HG02610 (cell line): ENCODE results near the gene OVOL3.

ENCODE experiments used
- ATAC-seq: cut with Tn5 transposase; IDR thresholded peaks from one replicate; pipeline ENCODE4 v1.9.1; 2021; ENCODE audit warnings: mild to moderate bottlenecking, moderate library complexity; ENCODE audit not compliant: unreplicated experiment

Gene OVOL3

DNA sequence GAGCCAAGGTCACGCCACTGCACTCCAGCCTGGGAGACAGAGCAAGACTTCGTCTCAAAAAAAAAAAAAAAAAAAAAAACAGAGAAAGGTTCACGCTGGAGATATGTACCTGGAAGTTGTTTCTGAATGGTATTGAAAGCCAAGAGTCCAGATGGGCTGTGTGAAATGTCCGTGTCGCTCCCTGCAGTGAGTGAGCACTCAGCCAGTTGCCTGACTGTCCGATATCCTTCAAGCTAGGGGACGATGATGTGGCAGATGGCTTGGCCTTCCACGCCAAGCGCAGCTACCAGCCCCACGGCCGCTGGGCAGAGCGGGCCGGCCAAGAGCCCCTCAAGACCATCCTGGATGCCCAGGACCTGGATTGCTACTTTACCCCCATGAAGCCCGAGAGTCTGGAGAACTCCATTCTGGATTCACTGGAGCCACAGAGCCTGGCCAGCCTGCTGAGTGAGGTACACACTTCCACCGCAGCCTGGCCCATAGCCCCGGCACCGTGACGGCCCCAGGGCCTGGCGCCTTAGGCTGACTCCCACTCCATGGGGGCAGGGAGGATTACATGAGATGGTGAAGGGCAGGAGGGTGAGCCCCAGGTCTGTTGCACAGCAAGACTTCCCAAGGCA is 11.7 kb upstream of the OVOL3 start:
- no peak for ATAC-seq

DNA sequence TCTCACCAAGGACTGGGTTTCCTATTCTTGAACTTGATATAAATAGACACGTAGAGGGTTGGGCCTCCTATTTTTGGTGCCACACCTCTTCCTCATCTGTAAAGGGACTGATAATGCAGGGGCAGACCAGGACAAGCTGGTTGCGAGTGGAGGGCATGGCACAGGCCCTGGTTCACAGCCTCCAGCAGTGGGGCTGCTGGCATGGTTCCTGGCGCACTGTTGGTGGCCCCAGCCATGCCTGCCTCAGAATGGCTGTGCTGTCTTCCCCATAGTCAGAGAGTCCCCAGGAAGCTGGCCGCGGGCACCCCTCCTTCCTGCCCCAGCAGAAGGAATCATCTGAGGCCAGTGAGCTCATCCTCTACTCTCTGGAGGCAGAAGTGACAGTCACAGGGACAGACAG is 10.5 kb upstream of the OVOL3 start:
- ATAC-seq: no peak

DNA sequence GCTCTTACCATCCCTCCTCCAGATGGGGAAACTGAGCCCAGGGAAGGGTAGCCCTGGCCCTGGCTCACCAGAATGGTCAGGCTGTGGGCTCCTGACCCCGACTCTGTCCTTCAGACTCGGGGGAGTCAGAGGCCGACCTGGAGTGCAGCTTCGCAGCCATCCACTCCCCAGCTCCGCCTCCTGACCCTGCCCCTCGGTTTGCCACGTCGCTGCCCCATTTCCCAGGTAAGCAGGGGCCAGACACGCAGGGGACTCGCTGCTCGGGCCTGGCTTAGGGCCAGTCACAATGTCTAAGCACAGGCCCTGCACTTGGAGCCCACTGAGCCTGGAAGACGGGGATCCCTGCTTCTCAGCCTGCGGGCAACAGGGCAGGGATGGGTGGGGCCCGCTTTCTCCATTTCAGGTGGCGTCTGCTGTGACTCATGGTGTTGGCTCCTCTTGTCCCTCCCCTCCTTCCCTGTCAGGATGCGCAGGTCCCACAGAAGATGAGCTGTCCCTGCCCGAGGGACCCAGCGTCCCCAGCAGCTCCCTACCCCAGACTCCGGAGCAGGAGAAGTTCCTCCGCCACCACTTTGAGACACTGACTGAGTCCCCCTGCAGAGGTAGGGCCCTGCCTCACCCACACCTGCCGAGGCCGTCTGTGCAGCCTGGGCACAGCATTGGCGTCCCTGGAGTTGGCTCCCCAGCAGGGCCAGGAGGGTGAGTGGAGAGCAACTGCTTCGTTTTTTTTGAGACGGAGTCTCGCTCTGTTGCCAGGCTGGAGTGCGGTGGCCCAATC is 9.2 kb upstream of the OVOL3 start:
- no peak for ATAC-seq

- ATAC-seq: no peak
These were observed 7.8 kb upstream of the OVOL3 start for GRCh38 chr19:36103040-36103626.

- ATAC-seq: no peak
These were observed 6.9 kb upstream of the OVOL3 start for GRCh38 chr19:36103842-36104552.

DNA sequence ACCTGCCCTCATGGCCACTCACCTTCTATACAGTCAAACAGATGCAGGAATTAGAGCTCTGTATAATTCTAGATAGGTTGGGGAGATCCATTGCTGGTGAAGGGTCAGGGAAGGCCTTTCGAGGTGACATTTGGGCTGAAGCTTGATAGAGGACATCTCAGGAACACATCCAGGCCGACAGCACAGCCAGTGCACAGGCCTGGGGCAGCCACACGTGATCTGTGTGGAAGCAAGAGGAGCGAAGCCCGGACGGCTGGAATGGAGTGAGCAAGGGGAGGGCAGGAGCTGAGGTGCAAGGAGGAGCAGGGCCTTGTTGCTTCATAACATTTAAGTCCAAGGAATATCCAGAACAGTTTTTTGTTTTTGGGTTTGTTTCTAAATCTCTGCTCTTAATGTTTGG is 4.5 kb upstream of the OVOL3 start:
- no peak for ATAC-seq

DNA sequence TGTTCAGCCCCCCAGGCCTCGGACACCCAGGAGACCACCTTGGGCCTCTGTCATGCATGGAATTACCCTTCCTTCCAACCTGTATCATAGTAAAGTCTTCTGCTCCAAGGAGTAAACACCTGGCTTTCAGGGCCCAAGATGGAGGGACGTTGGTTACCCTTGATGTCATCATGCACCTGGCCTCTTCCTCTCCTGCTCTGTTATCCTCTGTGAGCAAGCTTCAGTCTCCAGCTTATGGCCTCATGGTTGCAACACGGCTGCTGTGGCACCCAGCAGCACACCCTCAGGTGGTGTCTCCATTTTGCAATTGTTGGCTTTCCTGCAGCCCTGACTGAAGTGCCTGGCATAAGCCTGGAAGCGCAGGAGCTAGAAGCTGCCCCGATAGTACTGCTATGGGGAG is 4.0 kb upstream of the OVOL3 start:
- no peak for ATAC-seq

- ATAC-seq: no peak
These were observed 2.3 kb upstream of the OVOL3 start for GRCh38 chr19:36108684-36109083.

GRCh38 chr19:36111200-36111539 is 227 bp downstream of the OVOL3 start:
- no peak for ATAC-seq

DNA sequence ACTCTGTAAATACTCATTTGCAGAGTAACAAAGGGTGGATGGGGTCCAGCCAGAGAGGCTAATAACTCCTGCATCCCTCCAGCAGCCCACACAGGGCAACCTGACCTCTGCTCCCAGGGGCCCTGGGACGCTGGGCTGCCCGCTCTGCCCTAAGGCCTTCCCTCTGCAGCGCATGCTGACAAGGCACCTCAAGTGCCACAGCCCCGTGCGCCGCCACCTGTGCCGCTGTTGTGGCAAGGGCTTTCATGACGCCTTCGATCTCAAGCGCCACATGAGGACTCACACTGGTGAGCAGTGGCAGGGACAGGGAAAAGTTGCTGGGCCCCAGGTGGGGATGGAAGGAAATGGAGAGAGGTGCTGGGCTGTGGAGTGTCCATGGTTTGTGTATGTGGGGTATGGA is 1.7 kb downstream of the OVOL3 start:
- no peak for ATAC-seq

DNA sequence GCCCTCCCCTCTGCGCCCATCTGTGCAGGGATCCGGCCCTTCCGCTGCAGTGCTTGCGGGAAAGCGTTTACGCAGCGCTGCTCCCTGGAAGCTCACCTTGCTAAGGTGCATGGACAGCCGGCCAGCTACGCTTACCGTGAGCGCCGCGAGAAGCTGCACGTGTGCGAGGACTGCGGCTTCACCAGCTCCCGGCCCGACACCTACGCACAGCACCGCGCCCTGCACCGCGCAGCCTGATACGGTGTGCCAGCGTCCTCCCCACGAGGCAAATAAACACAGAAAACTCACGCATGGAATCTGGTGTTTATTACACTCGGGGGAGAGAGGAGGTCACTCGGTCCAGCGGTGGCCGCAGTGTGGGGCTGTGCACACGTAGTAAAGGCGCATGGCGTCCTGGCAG is 2.5 kb downstream of the OVOL3 start:
- no peak for ATAC-seq

DNA sequence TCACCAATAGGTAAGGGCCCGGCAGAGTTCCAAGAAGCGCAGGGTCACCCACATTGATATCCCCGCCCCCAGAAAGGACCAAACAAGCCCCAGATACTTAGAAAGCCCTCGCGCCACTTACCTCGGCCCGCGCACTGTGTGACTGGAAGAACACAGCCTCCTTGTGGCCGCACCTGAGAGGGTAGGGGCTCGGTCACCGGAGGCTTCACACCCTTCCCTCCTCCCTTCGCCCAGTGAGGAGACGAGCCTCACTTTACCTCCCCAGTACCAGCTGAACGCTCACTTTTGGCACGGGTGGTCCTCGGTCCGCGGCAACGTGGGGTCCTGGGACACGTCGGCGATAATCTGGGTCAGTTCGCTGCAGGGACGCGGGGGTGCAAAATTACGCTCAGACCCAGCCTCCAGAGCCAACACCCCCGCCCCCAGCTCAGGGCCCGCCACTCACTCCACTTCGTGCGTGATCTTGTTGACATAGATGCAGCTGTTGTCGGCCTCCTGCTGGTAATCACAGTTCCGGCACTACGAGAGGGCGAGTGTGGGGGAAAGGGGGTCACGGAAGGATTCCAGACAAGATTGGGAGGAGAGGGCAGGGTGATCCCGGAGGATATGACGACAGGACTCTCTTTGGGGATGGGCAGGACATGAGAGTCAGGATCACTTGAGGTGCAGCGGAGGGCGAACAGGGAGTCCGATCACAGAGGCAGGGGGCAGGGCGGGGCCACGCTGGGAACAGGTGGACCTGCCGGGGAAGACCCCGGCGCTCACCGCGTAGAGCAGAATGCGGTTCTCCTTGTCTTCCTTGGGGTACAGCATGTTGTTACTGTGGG is 3.2 kb downstream of the OVOL3 start:
- ATAC-seq: no peak

GRCh38 chr19:36114721-36115452 is 3.9 kb downstream of the OVOL3 start, which contains the start of gene POLR2I:
TSS of gene POLR2I (minus strand) at chr19:36114875. CDS start at chr19:36114856, 19 bp downstream.
- ATAC-seq: peak; percentile 81

DNA sequence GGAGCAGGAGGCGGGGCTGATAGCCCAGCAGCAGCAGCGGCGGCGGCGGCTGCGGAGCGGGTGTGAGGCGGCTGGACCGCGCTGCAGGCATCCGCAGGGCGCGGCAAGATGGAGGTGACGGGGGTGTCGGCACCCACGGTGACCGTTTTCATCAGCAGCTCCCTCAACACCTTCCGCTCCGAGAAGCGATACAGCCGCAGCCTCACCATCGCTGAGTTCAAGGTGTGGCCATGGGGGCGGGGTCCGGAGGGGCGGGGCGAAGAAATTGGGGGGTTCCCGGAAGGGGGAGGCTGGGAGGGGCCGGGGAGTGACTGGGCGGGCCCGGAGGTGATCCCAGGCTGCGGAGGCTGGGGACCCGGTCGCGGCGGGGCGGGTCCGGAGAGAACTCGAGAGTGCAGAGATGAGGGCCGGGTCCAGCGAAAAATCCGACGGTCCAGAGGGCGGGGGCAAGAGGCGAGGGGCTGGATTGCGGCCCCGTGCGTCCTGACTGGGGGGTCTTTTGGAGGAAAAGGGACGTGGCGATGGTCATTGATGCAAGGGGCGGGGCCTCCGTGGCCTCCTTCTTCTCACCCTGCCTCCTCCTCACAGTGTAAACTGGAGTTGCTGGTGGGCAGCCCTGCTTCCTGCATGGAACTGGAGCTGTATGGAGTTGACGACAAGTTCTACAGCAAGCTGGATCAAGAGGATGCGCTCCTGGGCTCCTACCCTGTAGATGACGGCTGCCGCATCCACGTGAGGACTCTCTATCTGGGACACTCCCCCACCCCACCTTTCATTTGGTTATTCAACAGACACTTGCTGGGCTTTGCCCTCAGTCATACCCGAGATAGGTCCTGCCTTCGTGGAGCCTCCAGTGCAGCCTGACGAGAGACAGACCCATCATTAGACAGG is 4.8 kb downstream of the OVOL3 start, which contains the start of gene TBCB:
Gene TBCB, plus strand, starts transcription at position 16 of the 891 bp plus-strand sequence. Its CDS starts 93 bp downstream, at position 109.
- no peak for ATAC-seq

DNA sequence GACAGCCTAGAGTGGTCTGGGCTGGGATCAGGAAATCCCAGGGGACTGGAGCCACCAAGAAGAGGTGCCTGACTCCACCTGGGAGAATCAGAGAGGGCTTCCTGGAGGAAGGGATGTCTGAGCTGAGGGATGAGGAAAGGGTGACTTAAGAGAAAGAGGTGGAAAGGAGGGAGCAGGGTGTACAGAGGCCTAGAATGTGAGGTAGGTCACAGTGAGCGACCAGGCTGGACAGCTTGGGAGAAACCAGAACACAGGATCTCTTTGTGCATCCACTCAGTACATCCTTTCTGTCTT is 5.3 kb downstream of the OVOL3 start:
- ATAC-seq: no peak

GRCh38 chr19:36120092-36120983 is 9.4 kb downstream of the OVOL3 start:
- ATAC-seq: no peak

GRCh38 chr19:36120984-36121358 is 10.0 kb downstream of the OVOL3 start:
- ATAC-seq: no peak

- ATAC-seq: no peak
These were observed 10.7 kb downstream of the OVOL3 start for GRCh38 chr19:36121486-36122124.
